ENCODE data around the gene PFDN5.
A peak's percentile ranks its signal among the peaks of the same experiment; 100 is the strongest.

Gene PFDN5

GRCh38 chr12:53299454-53300180 is 4.3 kb downstream of the PFDN5 start, which contains the start of gene MYG1:
Gene MYG1, plus strand, starts transcription at chr12:53299695. Its CDS starts 43 bp downstream, at chr12:53299738.
- TF ChIP-seq, protein P1, sequence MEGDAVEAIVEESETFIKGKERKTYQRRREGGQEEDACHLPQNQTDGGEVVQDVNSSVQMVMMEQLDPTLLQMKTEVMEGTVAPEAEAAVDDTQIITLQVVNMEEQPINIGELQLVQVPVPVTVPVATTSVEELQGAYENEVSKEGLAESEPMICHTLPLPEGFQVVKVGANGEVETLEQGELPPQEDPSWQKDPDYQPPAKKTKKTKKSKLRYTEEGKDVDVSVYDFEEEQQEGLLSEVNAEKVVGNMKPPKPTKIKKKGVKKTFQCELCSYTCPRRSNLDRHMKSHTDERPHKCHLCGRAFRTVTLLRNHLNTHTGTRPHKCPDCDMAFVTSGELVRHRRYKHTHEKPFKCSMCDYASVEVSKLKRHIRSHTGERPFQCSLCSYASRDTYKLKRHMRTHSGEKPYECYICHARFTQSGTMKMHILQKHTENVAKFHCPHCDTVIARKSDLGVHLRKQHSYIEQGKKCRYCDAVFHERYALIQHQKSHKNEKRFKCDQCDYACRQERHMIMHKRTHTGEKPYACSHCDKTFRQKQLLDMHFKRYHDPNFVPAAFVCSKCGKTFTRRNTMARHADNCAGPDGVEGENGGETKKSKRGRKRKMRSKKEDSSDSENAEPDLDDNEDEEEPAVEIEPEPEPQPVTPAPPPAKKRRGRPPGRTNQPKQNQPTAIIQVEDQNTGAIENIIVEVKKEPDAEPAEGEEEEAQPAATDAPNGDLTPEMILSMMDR (IDR thresholded peaks at IDR 0.05; ENCODE audit: low read depth, low read length), result peak; percentile 24
- DNase-seq (ENCODE audit: extremely low read depth, low read depth), result peak; percentile 49

DNA sequence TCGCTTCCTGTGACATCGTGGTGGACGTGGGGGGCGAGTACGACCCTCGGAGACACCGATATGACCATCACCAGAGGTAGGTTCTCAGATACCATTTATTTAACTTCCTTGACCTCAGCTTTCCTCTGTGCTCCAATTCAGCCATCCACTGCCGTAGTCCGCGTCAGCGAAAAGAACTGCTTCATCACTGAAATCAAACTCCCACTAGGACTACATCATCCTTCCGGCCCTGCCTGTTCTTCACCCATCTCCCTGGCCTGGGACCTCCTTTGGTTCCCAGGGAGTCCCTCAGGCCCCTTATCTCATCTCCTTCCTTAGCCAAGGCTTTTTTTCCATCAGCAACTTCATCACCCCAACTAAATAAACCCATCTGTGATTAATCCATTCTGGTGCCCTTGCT is 4.8 kb downstream of the PFDN5 start:
- TF ChIP-seq, protein P1 (IDR thresholded peaks at IDR 0.05; ENCODE audit: low read depth, low read length), result no peak
- DNase-seq (ENCODE audit: extremely low read depth, low read depth), result no peak

GRCh38 chr12:53302903-53303302 is 7.6 kb downstream of the PFDN5 start:
- no peak for DNase-seq (ENCODE audit: extremely low read depth, low read depth)
- TF ChIP-seq, protein P1 (IDR thresholded peaks at IDR 0.05; ENCODE audit: low read depth, low read length), result no peak

GRCh38 chr12:53306826-53307225 is 11.5 kb downstream of the PFDN5 start:
- DNase-seq (ENCODE audit: extremely low read depth, low read depth), result no peak
- TF ChIP-seq, protein P1 (IDR thresholded peaks at IDR 0.05; ENCODE audit: low read depth, low read length), result no peak

GRCh38 chr12:53308276-53308675 is 12.9 kb downstream of the PFDN5 start:
- DNase-seq (ENCODE audit: extremely low read depth, low read depth), result no peak

DNA sequence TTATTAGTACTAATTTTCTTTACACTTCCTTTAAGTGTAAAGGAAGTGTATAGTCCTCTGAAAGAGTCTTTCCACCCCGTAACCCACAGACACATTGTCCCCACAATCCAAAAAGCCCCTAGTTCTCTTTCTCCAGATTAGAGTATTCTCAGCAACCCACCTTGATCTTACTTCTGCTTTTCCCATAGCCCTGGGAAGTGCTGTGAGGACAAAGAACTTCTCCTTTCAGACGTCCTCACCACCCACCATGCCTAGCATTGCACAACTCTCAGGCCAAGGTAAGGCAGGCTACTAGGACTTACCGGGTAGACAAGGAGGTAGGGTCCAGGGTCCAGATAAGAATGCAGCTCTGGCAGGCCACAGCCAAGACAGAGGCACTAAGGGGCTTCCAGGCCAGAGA is 18.7 kb downstream of the PFDN5 start:
- DNase-seq (ENCODE audit: extremely low read depth, low read depth), result no peak
- TF ChIP-seq, protein P1 (IDR thresholded peaks at IDR 0.05; ENCODE audit: low read depth, low read length), result no peak

More at GRCh38 chr12:53308276-53308675, 12.9 kb downstream of the PFDN5 start:
- TF ChIP-seq, protein P1 (IDR thresholded peaks at IDR 0.05; ENCODE audit: low read depth, low read length), result no peak

DNA sequence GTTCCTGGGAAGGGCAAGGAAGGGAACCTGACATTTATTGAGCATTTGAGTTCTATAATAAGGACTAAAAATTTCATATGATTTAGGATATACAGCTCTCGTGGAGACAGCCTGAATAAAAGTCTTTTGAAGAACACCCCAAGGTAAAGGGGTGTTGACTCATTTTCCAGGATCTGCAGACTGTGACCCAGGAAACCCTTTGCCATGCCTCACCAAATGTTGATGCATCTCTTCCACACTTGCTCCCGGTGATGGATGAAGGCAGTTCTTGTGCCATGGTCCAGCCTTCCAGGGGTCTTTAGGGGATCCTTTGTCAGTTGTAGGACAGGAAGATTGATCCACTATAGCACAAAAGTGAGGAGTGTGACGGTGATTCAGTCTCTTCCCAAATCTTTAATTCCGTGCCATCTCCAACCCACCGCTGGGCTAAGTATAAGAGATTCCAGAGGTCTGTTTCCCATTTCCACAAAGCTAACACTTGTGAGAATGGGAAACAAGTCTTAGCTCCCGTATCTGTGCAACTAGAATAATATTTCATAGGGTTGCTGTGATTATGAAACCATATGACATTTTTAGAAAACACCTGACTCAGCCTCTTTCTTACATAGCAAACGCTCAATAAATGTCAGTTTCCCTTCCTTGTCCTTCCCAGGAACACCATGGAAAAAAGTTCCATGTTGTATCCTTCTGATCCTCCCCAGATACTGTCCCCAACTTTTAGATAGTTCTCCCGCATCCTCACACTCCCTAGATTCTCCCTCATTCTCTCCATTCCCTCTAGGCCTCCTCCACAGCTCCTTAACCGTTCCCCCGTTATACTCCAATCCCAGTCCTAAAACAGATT is 25.2 kb downstream of the PFDN5 start:
- DNase-seq (ENCODE audit: extremely low read depth, low read depth), result no peak
- TF ChIP-seq, protein P1 (IDR thresholded peaks at IDR 0.05; ENCODE audit: low read depth, low read length), result no peak

Measured in AG09319 (cell line).